Pancreas (tissue), 10 donors: ENCODE data around the gene MAD2L2. TPM values are rescaled to one million over a fixed set of nuclear protein-coding genes. Genes with fewer than 3 reads are reported as not detected.

Source experiments
- ATAC-seq, 4 donors: fragments of 200-7000 bp; cut with Tn5 transposase; one replicate each; pipeline versions ENCODE4 v1.8.0 to v1.9.1; 2020; ENCODE audit warnings: mild to moderate bottlenecking in 4 of 4, moderate library complexity in 4 of 4
- DNase-seq, 6 donors: peaks; one replicate each; pipeline ENCODE4 v3.0.0-alpha.2; 2020
- FAIRE-seq: peaks from 2 replicates; lab custom pipeline; 2012; peaks lifted over from hg19 to GRCh38; lab: Jason Lieb, UNC
- H3K27ac ChIP-seq, 4 donors: fragments of 200-600 bp; sonication (generic); 1 replicate in 3 of 4; 2 replicates in 1 of 4; pipeline versions ENCODE4 v1.5.0 to v1.8.0; 2020
- H3K27me3 ChIP-seq, 4 donors: fragments of 200-600 bp; one replicate each; pipeline ENCODE4 v1.8.0; 2021
- H3K36me3 ChIP-seq, 3 donors: fragments of 200-600 bp; sonication (generic) in 1 of 3; one replicate each; pipeline versions ENCODE4 v1.5.0 to v1.8.0; 2020 to 2021
- H3K4me1 ChIP-seq, 3 donors: fragments of 200-600 bp; one replicate each; pipeline ENCODE4 v1.8.0; 2021
- H3K4me3 ChIP-seq, 4 donors: fragments of 200-600 bp; sonication (generic) in 2 of 4; one replicate each; pipeline versions ENCODE4 v1.5.0 to v1.8.0; 2020 to 2021
- H3K9me3 ChIP-seq, 4 donors: fragments of 200-600 bp; one replicate each; pipeline ENCODE4 v1.8.0; 2021
- WGBS, 2 donors: extraction: QIAGEN DNeasy Blood & Tissue Kit; methylation state at CpG; one replicate each; pipeline ENCODE4 v1.1.7; 2013; 5-methylcytosine and 5-hydroxymethylcytosine counted together
- intact Hi-C, 3 donors: fragments of 100-400 bp; cut with DNase I; formaldehyde crosslinking; loops; one replicate each; pipeline versions ENCODE4 v1.11.1 to v1.14.2; 2022
- polyA plus RNA-seq, 2 donors: library from polyadenylated mRNA; stranded (reverse); fragments of 200-250 nt; gene quantifications; one replicate each; pipeline ENCODE4 v1.2.3, GENCODE V29; 2013
- total RNA-seq, 6 donors: library from RNA; stranded (reverse); fragmentation: NEBNext Ultra II Directional in 4 of 6; extraction: Animal tissue kit (Norgen Biotek cat#: 25700) in 4 of 6; gene quantifications; one replicate each; pipeline versions ENCODE4 v1.2.1 to v1.2.4, GENCODE V29; 2021 to 2023
- TF ChIP-seq, protein P1 (sequence below), 4 donors: fragments of 200-600 bp; sonication (generic) in 3 of 4; IDR thresholded peaks; one replicate each; pipeline versions ENCODE4 v1.5.0 to v1.8.0; 2021; ENCODE audit warnings: antibody characterized with exemption in 4 of 4
- donor health status: healthy with polysubstance abuse.
- donor health status: DM: no; HTN: no; CAD: no; lungs with moderate emphysema.
- donor health status: DM: no; HTN: no; CAD: no.
- donor health status: control.
- donor health status: control.
- donor health status: Bipolar disorder and iron deficiency.
- donor health status: DM: yes; HTN: yes; CAD: no.
- donor health status: DM: no; HTN: no; CAD: no.
- donor health status: DM: no; HTN: no; CAD: no.
- donor health status: DM: yes; HTN: yes; CAD: no.

Gene MAD2L2
- total and polyA plus RNA-seq, 8 donors, result 15.6 to 27.0 (median 22.4) TPM

DNA sequence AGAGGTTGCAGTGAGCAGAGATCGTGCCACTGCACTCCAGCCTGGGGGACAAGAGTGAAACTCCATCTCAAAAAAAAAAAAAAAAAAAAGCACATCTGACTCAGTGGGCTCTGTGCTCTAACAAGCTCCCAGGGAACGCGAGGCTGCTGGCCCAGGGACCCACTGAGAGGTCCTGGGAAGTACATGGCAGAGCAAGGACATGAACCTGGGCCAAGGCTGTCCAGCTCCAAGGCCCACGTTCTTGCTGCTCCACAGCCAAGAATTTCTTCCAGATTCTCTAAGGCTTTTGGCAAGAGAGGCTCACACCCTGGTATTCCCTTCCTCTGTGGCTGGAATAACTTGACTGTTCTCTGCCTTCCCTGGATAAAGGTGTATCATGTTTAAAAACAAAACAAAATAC is 39.6 kb upstream of the MAD2L2 start:
- no peaks in the 10 kb centered on the region for H3K27me3 ChIP-seq
- no peaks in the 10 kb centered on the region for H3K4me1 ChIP-seq
- no peaks in the 10 kb centered on the region for H3K36me3 ChIP-seq
- no peaks in the 10 kb centered on the region for H3K9me3 ChIP-seq
- no peak overlapping the region for H3K4me3 ChIP-seq
- ATAC-seq (no peak), FAIRE-seq (no peak), DNase-seq (no peak)
- 54 to 56% methylated on average over 4 of the region's 4 CpGs for WGBS, 2 donors
- TF ChIP-seq, protein P1, sequence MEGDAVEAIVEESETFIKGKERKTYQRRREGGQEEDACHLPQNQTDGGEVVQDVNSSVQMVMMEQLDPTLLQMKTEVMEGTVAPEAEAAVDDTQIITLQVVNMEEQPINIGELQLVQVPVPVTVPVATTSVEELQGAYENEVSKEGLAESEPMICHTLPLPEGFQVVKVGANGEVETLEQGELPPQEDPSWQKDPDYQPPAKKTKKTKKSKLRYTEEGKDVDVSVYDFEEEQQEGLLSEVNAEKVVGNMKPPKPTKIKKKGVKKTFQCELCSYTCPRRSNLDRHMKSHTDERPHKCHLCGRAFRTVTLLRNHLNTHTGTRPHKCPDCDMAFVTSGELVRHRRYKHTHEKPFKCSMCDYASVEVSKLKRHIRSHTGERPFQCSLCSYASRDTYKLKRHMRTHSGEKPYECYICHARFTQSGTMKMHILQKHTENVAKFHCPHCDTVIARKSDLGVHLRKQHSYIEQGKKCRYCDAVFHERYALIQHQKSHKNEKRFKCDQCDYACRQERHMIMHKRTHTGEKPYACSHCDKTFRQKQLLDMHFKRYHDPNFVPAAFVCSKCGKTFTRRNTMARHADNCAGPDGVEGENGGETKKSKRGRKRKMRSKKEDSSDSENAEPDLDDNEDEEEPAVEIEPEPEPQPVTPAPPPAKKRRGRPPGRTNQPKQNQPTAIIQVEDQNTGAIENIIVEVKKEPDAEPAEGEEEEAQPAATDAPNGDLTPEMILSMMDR (IDR thresholded peaks at IDR 0.05), result no peak
- intact Hi-C loops, result loop anchor here in 1 of 3 donors (10.0 kb wide), 1 partner anchor 66 kb away; the partner anchor contains the start of genes FBXO2 and FBXO44
- no peak overlapping the region for H3K27ac ChIP-seq

DNA sequence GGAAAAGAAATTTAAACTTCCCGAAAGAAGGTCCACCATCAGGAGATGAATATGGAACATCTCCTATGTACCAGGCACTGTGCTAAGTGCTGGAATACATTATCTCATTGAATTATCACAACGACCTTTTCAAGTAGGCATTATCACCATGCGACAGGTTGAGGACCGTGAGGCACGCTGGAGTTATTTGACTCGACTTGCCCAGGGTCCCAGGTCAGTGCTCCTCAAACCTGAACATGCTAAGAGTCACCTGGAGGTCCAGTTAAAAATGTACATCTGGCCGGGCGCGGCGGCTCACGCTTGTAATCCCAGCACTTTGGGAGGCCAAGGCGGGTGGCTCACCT is 39.1 kb upstream of the MAD2L2 start:
- intact Hi-C loops, result loop anchor here in 1 of 3 donors (10.0 kb wide), 1 partner anchor 65 kb away; the partner anchor contains the start of genes FBXO2 and FBXO44
- H3K4me3 ChIP-seq, result peak overlapping the region in 2 of 4 donors; percentile 38 to 50
- H3K27ac ChIP-seq, result no peak overlapping the region
- whole genome bisulfite sequencing, 2 donors, result 40 to 43% methylated on average over 12 of the region's 12 CpGs
- H3K4me1 ChIP-seq, result no peaks in the 10 kb centered on the region
- no peak for FAIRE-seq
- TF ChIP-seq, protein P1 (IDR thresholded peaks at IDR 0.05), result peak in 1 of 4 donors; percentile 25
- H3K36me3 ChIP-seq, result no peaks in the 10 kb centered on the region
- DNase-seq, result no peak
- no peak for ATAC-seq
- H3K9me3 ChIP-seq, result no peaks in the 10 kb centered on the region
- H3K27me3 ChIP-seq, result no peaks in the 10 kb centered on the region

DNA sequence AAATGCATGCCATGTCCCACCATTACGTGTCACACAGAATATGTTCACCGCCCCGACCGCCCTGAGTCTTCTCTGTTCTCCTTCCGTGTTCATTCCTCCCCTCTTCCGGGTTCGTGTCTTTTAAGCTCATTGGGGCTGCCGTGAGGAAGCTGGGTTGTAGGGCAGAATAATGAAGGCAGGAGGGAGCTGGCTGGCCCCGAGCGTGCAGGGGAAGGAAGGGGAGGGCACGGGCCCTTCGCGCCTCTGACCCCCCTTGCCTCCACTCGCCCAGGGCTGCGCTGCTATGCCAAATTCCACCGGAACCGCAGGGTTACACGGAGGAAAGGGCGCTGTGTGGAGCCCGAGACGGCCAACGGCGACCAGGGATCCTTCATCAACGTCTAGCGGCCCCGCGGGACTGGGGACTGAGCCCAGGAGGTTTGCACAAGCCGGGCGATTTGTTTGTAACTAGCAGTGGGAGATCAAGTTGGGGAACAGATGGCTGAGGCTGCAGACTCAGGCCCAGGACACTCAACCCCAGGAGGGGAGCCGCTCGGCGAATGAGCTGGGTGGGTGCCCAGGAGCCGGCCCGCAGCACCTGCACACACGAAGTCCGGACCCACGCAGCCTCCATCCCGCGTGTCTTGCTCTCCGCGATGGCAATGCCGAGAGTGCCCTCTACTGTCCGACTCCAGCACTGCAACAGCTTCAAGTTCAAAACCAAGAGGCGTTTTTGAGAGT is 38.5 kb upstream of the MAD2L2 start:
- DNase-seq, result peak; percentile 60 to 92 (median 83)
- Histone ChIP-seq H3K36me3 (no peaks in the 10 kb centered on the region), H3K9me3 (no peaks in the 10 kb centered on the region), H3K27ac (peak overlapping the region in 2 of 4 donors; percentile 57 to 66), H3K4me1 (no peaks in the 10 kb centered on the region), H3K4me3 (peak overlapping the region in 3 of 4 donors; percentile 28 to 50 (median 38)), H3K27me3 (no peaks in the 10 kb centered on the region)
- peak; percentile 34 for FAIRE-seq
- intact Hi-C loops, result loop anchor here in 2 of 3 donors (5.0 to 10.0 kb wide), 2 partner anchors 65 to 67 kb away; partner anchors contain the start of genes FBXO2 (in 2 of the 2) and FBXO44 (in 2 of the 2)
- WGBS, 2 donors, result 8 to 10% methylated on average over 43 to 44 of the region's 44 CpGs
- ATAC-seq, result peak; percentile 78 to 96 (median 92)
- TF ChIP-seq, protein P1 (IDR thresholded peaks at IDR 0.05), result peak; percentile 91 to 97 (median 94)

DNA sequence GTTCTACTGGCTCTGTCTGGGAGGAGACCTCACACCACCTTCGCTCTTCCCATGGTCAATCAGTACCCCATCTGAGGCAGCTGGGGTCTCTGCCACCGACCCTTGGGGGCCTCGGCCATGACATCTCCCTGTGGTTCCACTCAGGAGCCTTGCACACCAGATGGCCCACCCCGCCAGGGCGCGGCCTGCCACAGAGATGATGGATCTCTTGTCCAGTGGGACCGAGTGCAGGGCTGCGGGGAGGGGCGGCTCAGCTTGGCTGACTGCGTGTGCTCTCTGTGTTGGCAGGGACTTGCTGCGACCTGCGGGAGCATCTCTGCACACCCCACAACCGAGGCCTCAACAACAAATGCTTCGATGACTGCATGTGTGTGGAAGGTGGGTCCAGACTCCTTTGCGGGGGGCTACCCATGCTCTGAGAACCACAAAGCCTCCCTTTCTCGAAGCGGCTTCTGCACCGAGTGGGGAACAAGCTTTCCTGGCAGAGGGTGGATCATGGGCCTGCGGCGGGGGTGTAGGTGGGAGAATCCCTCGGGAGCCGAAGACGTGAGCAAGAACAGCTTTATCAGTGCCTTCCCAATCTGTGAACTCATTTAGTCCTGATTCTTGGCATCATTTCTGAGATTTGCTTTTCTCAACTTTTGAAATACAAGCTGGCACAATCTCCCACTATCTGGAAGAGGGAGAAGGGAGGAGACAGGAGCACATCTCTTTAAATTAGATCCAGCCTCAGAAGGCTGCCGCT is 34.1 kb upstream of the MAD2L2 start:
- no peak for ATAC-seq
- Histone ChIP-seq H3K27me3 (no peaks in the 10 kb centered on the region), H3K4me1 (no peaks in the 10 kb centered on the region), H3K27ac (no peak overlapping the region), H3K36me3 (no peaks in the 10 kb centered on the region), H3K9me3 (no peaks in the 10 kb centered on the region), H3K4me3 (no peak overlapping the region)
- 69 to 79% methylated on average over 24 of the region's 24 CpGs for WGBS, 2 donors
- DNase-seq, result no peak
- intact Hi-C loops, result loop anchor here in 1 of 3 donors (5.0 kb wide), 1 partner anchor 63 kb away; the partner anchor contains the start of genes FBXO2 and FBXO44
- FAIRE-seq, result no peak
- TF ChIP-seq, protein P1 (IDR thresholded peaks at IDR 0.05), result no peak
